Breast epithelium (tissue), 3 donors: ENCODE measurements around the gene PLA2G2D.

Experiments
- POLR2A ChIP-seq: fragments of 450-650 bp; IDR thresholded peaks from one replicate; pipeline ENCODE4 v1.6.1; 2016; ENCODE audit warnings: antibody characterized with exemption, mild to moderate bottlenecking, moderate library complexity
- POLR2AphosphoS5 ChIP-seq, 3 donors: sonication (generic); formaldehyde crosslinking; IDR thresholded peaks; one replicate each; pipeline ENCODE4 v1.6.1; 2017; ENCODE audit warnings: antibody characterized with exemption in 3 of 3
- TF ChIP-seq, protein P1 (sequence below), 3 donors: fragments of 450-650 bp; IDR thresholded peaks; one replicate each; pipeline ENCODE4 v1.5.1; 2016 to 2017; ENCODE audit warnings: antibody characterized with exemption in 3 of 3, mild to moderate bottlenecking in 3 of 3, moderate library complexity in 3 of 3

DNA sequence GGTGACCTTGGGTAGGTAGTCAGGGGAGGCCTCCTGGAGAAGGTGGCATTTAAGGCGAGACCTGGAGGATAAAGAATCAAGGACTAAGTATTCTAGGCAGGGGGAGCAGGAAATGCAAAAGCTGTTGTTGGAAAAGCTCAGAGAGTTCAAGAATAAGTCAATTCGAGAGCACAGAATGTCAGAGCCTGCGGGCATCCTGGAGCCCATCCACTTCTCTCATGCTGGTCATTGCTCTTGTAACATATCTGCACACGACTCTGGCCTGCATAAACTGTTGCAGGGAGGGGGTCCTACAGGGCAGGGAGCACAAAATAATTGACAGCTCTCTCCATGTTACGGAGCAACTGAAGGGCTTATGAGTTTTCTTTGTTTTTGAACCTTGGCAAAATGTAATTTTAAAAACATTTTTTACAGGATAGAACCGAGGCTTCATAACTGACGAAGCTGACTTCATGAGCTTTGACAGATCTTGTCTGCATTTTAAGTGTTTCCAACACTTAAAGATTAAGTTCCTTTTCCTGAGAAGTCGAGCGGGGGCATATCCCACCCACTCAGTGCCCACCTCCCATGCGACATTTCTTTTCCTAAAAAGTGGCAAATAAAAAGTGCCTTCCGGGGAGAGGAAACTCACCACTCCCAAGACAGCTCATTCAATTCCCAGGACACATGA lies 45.1 kb downstream of the PLA2G2D start:
- TF ChIP-seq, protein P1, sequence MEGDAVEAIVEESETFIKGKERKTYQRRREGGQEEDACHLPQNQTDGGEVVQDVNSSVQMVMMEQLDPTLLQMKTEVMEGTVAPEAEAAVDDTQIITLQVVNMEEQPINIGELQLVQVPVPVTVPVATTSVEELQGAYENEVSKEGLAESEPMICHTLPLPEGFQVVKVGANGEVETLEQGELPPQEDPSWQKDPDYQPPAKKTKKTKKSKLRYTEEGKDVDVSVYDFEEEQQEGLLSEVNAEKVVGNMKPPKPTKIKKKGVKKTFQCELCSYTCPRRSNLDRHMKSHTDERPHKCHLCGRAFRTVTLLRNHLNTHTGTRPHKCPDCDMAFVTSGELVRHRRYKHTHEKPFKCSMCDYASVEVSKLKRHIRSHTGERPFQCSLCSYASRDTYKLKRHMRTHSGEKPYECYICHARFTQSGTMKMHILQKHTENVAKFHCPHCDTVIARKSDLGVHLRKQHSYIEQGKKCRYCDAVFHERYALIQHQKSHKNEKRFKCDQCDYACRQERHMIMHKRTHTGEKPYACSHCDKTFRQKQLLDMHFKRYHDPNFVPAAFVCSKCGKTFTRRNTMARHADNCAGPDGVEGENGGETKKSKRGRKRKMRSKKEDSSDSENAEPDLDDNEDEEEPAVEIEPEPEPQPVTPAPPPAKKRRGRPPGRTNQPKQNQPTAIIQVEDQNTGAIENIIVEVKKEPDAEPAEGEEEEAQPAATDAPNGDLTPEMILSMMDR (IDR thresholded peaks at IDR 0.05): no peak
- TF ChIP-seq POLR2A (no peak), POLR2AphosphoS5 (IDR thresholded peaks at IDR 0.05) (no peak)
